Mucosa of rectum (tissue), 2 donors: Measurements from ENCODE around the gene PDE1C.

Source experiments
- H3K27ac ChIP-seq, 2 donors: one replicate each; pipeline ENCODE4 v1.7.0; 2013; ENCODE audit warnings: inconsistent platforms in 2 of 2, low read depth in 2 of 2, low read length in 2 of 2
- H3K27me3 ChIP-seq, 2 donors: one replicate each; pipeline ENCODE4 v1.7.0; 2013; ENCODE audit warnings: low read length in 2 of 2; ENCODE audit not compliant: control insufficient read depth in 2 of 2, insufficient read depth in 2 of 2
- H3K36me3 ChIP-seq, 2 donors: one replicate each; pipeline ENCODE4 v1.7.0; 2013; ENCODE audit warnings: low read length in 2 of 2; ENCODE audit not compliant: control insufficient read depth in 2 of 2, insufficient read depth in 2 of 2
- H3K4me1 ChIP-seq, 2 donors: one replicate each; pipeline ENCODE4 v1.7.0; 2013; ENCODE audit warnings: low read length in 2 of 2, mild to moderate bottlenecking in 1 of 2; ENCODE audit not compliant: control insufficient read depth in 2 of 2, insufficient read depth in 2 of 2
- H3K4me3 ChIP-seq, 2 donors: one replicate each; pipeline ENCODE4 v1.7.0; 2013; ENCODE audit warnings: low read length in 2 of 2
- H3K9ac ChIP-seq, 2 donors: one replicate each; pipeline ENCODE4 v1.7.0; 2013; ENCODE audit warnings: low read length in 2 of 2, low read depth in 1 of 2, mild to moderate bottlenecking in 1 of 2
- H3K9me3 ChIP-seq, 2 donors: one replicate each; pipeline ENCODE4 v1.7.0; 2013; ENCODE audit warnings: low read length in 2 of 2; ENCODE audit not compliant: control insufficient read depth in 2 of 2
- donor health status: healthy.
- donor health status: Normal muscosa, but diverticular disease.

The PDE1C gene

GRCh38 chr7:32047801-32048200 is 22.4 kb downstream of the PDE1C start:
- Histone ChIP-seq H3K4me1 (no peaks in the 10 kb centered on the region), H3K9me3 (no peaks in the 10 kb centered on the region), H3K36me3 (no peaks in the 10 kb centered on the region), H3K27ac (no peak overlapping the region), H3K9ac (no peak overlapping the region), H3K27me3 (no peaks in the 10 kb centered on the region), H3K4me3 (no peak overlapping the region)

GRCh38 chr7:32047075-32047474 is 23.1 kb downstream of the PDE1C start:
- Histone ChIP-seq H3K4me3 (no peak overlapping the region), H3K27ac (no peak overlapping the region), H3K4me1 (no peaks in the 10 kb centered on the region), H3K9ac (no peak overlapping the region), H3K9me3 (no peaks in the 10 kb centered on the region), H3K36me3 (no peaks in the 10 kb centered on the region), H3K27me3 (no peaks in the 10 kb centered on the region)

GRCh38 chr7:32045228-32045627 is 25.0 kb downstream of the PDE1C start:
- no peaks in the 10 kb centered on the region for H3K9me3 ChIP-seq
- H3K9ac ChIP-seq, result no peak overlapping the region
- no peak overlapping the region for H3K27ac ChIP-seq
- no peaks in the 10 kb centered on the region for H3K36me3 ChIP-seq
- H3K27me3 ChIP-seq, result no peaks in the 10 kb centered on the region
- H3K4me3 ChIP-seq, result no peak overlapping the region
- H3K4me1 ChIP-seq, result no peaks in the 10 kb centered on the region

- Histone ChIP-seq H3K9ac (no peak overlapping the region), H3K4me3 (no peak overlapping the region), H3K9me3 (no peaks in the 10 kb centered on the region), H3K4me1 (no peaks in the 10 kb centered on the region), H3K27ac (no peak overlapping the region), H3K36me3 (no peaks in the 10 kb centered on the region), H3K27me3 (no peaks in the 10 kb centered on the region)
Observed at GRCh38 chr7:32044739-32045138, 25.5 kb downstream of the PDE1C start.

DNA sequence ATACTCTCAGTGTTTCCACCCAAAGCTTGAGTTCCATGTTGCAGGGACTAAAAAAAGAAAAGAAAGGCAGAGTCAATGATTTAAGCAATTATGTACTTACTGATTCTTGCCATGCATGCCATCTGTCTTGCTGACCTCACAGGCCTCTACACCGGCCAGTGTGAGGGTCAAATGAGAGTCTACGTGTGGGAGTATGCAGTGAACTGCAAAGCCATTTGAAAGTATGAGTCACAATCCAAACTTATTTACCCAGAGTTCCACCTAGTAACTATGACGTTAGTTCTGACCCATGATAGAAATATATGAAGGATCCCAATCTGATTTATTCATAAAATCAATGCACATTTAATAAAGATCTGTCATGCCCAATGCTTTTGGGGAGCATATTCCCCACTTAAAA is 26.5 kb downstream of the PDE1C start:
- no peaks in the 10 kb centered on the region for H3K36me3 ChIP-seq
- no peaks in the 10 kb centered on the region for H3K4me1 ChIP-seq
- H3K9me3 ChIP-seq, result no peaks in the 10 kb centered on the region
- H3K27me3 ChIP-seq, result no peaks in the 10 kb centered on the region
- no peak overlapping the region for H3K9ac ChIP-seq
- no peak overlapping the region for H3K27ac ChIP-seq
- H3K4me3 ChIP-seq, result no peak overlapping the region

- Histone ChIP-seq H3K4me3 (no peak overlapping the region), H3K36me3 (no peaks in the 10 kb centered on the region), H3K9ac (no peak overlapping the region), H3K27me3 (no peaks in the 10 kb centered on the region), H3K9me3 (no peaks in the 10 kb centered on the region), H3K27ac (no peak overlapping the region), H3K4me1 (no peaks in the 10 kb centered on the region)
Observed at GRCh38 chr7:32042900-32043299, 27.3 kb downstream of the PDE1C start.

- Histone ChIP-seq H3K9me3 (no peaks in the 10 kb centered on the region), H3K9ac (no peak overlapping the region), H3K27me3 (no peaks in the 10 kb centered on the region), H3K4me1 (no peaks in the 10 kb centered on the region), H3K36me3 (no peaks in the 10 kb centered on the region), H3K4me3 (no peak overlapping the region), H3K27ac (no peak overlapping the region)
Observed at GRCh38 chr7:32039000-32039756, 31.0 kb downstream of the PDE1C start.

DNA sequence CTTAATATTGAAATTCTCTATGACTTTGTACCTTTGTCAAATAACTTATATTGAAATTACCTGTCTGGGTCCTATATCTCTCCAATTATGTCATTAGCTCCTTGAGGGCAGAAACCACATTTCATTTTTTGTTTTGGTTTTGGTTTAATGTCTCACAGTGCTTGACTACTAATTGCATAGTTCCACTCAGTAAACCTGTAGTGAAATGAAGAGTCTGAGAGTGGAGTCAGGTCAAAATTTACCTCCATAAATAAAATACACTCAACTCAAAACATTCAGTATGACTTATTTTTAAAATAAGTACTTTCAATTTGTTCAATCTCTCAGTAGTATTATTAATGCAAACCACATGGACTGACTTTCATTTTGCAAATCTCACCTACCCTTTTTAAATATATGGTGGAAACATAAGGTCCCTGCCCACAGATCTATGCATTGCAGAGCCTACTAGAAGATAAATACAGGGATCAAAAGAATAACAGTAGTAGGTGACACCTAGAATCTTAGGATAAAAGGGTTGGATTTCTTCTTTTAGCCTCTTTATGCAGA is 32.5 kb downstream of the PDE1C start:
- H3K9ac ChIP-seq, result no peak overlapping the region
- H3K9me3 ChIP-seq, result no peaks in the 10 kb centered on the region
- no peaks in the 10 kb centered on the region for H3K4me1 ChIP-seq
- no peak overlapping the region for H3K27ac ChIP-seq
- no peaks in the 10 kb centered on the region for H3K27me3 ChIP-seq
- no peaks in the 10 kb centered on the region for H3K36me3 ChIP-seq
- no peak overlapping the region for H3K4me3 ChIP-seq

DNA sequence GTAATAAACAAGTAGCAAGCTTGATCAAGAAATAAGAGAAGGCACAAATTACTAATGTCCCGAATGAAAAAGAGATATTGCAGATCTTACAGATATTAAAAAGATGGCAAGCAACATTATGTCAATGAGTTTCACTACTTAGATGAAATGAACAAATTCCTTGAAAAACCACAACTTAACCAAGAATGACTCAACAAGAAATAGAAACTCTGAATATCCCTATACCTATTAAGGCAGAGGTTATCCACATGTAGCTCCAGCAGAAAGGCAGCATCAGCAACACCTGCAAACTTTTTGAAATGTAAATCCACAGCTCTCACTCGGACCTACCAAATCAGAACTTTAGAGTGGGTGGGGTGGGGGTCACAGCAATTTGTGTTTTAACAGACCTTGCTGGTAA is 33.6 kb downstream of the PDE1C start:
- no peak overlapping the region for H3K27ac ChIP-seq
- no peaks in the 10 kb centered on the region for H3K4me1 ChIP-seq

DNA sequence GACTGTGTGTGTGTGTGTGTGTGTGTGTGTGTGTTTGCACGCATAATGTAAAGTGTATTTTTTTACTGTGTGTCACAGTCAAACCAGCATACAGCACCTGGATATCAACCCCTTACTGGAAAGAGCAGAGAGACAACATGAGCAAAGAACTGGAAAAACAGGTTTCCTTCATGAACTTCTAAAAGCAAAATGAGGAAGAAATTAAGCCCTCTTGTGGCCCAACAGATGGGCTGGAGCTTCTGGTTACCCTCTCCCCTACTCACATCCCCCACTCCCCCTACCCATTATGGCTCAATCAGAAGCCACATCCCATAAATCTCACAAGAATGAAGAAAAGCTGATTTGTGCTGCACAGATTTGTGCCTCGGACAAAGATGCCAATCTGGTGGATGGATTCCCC is 36.2 kb downstream of the PDE1C start:
- H3K4me1 ChIP-seq, result no peaks in the 10 kb centered on the region
- no peak overlapping the region for H3K27ac ChIP-seq
- no peaks in the 10 kb centered on the region for H3K36me3 ChIP-seq

More for the DNA sequence above, 33.6 kb downstream of the PDE1C start:
- Histone ChIP-seq H3K9me3 (no peaks in the 10 kb centered on the region), H3K27me3 (no peaks in the 10 kb centered on the region), H3K4me3 (no peak overlapping the region), H3K36me3 (no peaks in the 10 kb centered on the region), H3K9ac (no peak overlapping the region)

More for the DNA sequence above, 36.2 kb downstream of the PDE1C start:
- no peak overlapping the region for H3K4me3 ChIP-seq
- H3K9me3 ChIP-seq, result no peaks in the 10 kb centered on the region
- no peak overlapping the region for H3K9ac ChIP-seq
- H3K27me3 ChIP-seq, result no peaks in the 10 kb centered on the region
